Measurements from ENCODE around the gene SCFD2.
"Not testable (repeated sequence)": the region's sequence is repeated elsewhere in the genome, so short reads cannot be mapped to it uniquely, and the experiment has no call there.

DNA sequence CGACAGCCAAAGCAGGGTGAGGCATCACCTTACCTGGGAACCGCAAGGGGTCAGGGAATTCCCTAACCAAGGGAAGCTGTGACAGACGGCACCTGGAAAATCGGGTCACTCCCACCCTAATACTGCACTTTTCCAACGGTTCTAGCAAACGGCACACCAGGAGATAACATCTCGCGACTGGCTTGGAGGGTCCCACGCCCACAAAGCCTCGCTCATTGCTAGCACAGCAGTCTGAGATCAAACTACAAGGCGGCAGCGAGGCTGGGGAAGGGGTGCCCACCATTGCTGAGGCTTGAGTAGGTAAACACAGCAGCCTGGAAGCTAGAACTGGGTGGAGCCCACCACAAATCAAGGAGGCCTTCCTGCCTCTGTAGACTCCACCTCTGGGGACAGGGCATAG lies 25.7 kb downstream of the SCFD2 start:
- not testable (repeated sequence) for TF ChIP-seq ZNF274 (IDR thresholded peaks at IDR 0.05; ENCODE audit: low read depth, low read length); YY1 (IDR thresholded peaks at IDR 0.05; ENCODE audit: insufficient read depth, insufficient read length)
